Measurements from ENCODE around the gene TOM1.

The TOM1 gene

GRCh38 chr22:35299673-35300499 is at the start of gene TOM1:
Gene TOM1 (plus strand): TSS chr22:35299894. CDS start chr22:35299929, 35 bp downstream.
- DNase-seq, result peak; percentile 71

GRCh38 chr22:35250156-35250555 is 49.5 kb upstream of the TOM1 start:
- DNase-seq, result no peak

GRCh38 chr22:35253946-35254345 is 45.7 kb upstream of the TOM1 start:
- DNase-seq, result no peak

GRCh38 chr22:35257002-35257320 is 42.7 kb upstream of the TOM1 start:
- DNase-seq, result no peak

- DNase-seq, result peak; percentile 60
Measured at GRCh38 chr22:35257321-35258190, 42.1 kb upstream of the TOM1 start, which contains the start of gene HMGXB4. Gene HMGXB4 (plus strand): TSS chr22:35257493. CDS start chr22:35262391, 4,898 bp downstream.

GRCh38 chr22:35258191-35258988 is 41.3 kb upstream of the TOM1 start:
- DNase-seq, result no peak

- no peak for DNase-seq
Measured at GRCh38 chr22:35264986-35265385, 34.7 kb upstream of the TOM1 start.

GRCh38 chr22:35266277-35266676 is 33.4 kb upstream of the TOM1 start:
- no peak for DNase-seq

GRCh38 chr22:35269630-35270029 is 30.1 kb upstream of the TOM1 start:
- no peak for DNase-seq

GRCh38 chr22:35274154-35274871 is 25.4 kb upstream of the TOM1 start:
- no peak for DNase-seq

- no peak for DNase-seq
Measured at GRCh38 chr22:35275580-35275979, 24.1 kb upstream of the TOM1 start.

- DNase-seq, result no peak
Measured at GRCh38 chr22:35276019-35276418, 23.7 kb upstream of the TOM1 start.

GRCh38 chr22:35288116-35288515 is 11.6 kb upstream of the TOM1 start:
- no peak for DNase-seq

GRCh38 chr22:35292786-35293185 is 6.9 kb upstream of the TOM1 start:
- DNase-seq, result no peak

GRCh38 chr22:35296051-35296450 is 3.6 kb upstream of the TOM1 start:
- no peak for DNase-seq

- DNase-seq, result no peak
Measured at GRCh38 chr22:35299217-35299672, 449 bp upstream of the TOM1 start.

GRCh38 chr22:35301372-35301874 is 1.7 kb downstream of the TOM1 start:
- DNase-seq, result no peak

GRCh38 chr22:35303029-35303624 is 3.4 kb downstream of the TOM1 start:
- DNase-seq, result no peak

- no peak for DNase-seq
Measured at GRCh38 chr22:35305525-35306070, 5.9 kb downstream of the TOM1 start.

GRCh38 chr22:35306350-35306967 is 6.8 kb downstream of the TOM1 start:
- no peak for DNase-seq

GRCh38 chr22:35307372-35307771 is 7.7 kb downstream of the TOM1 start:
- no peak for DNase-seq

Measured in NCI-H2107 (cell line).